Stimulated activated naive CD8-positive, alpha-beta T cell treated with anti-CD3 and anti-CD28 coated beads, Interleukin-15, Interleukin-2, amounts not matched to agents 100 ng/mL and 50 ng/mL, for 24 hours (primary cell): ENCODE results near the gene MAGEA9B.
"Not testable (repeated sequence)": the region's sequence is repeated elsewhere in the genome, so short reads cannot be mapped to it uniquely, and the experiment has no call there.

Experiments
- H3K27ac Mint-ChIP-seq: one replicate; pipeline ENCODE4 v1.8.0; 2021; ENCODE audit warnings: mild to moderate bottlenecking, mixed read lengths
- H3K27me3 Mint-ChIP-seq: one replicate; pipeline ENCODE4 v1.8.0; 2021; ENCODE audit warnings: mixed read lengths
- H3K36me3 Mint-ChIP-seq: one replicate; pipeline ENCODE4 v1.8.0; 2021; ENCODE audit warnings: low read depth, mixed read lengths
- H3K4me1 Mint-ChIP-seq: one replicate; pipeline ENCODE4 v1.8.0; 2021; ENCODE audit warnings: low read depth, mixed read lengths
- H3K4me3 Mint-ChIP-seq: one replicate; pipeline ENCODE4 v1.8.0; 2021; ENCODE audit warnings: mild to moderate bottlenecking, mixed read lengths
- H3K9me3 Mint-ChIP-seq: one replicate; pipeline ENCODE4 v1.8.0; 2021; ENCODE audit warnings: mixed read lengths

The MAGEA9B gene

DNA sequence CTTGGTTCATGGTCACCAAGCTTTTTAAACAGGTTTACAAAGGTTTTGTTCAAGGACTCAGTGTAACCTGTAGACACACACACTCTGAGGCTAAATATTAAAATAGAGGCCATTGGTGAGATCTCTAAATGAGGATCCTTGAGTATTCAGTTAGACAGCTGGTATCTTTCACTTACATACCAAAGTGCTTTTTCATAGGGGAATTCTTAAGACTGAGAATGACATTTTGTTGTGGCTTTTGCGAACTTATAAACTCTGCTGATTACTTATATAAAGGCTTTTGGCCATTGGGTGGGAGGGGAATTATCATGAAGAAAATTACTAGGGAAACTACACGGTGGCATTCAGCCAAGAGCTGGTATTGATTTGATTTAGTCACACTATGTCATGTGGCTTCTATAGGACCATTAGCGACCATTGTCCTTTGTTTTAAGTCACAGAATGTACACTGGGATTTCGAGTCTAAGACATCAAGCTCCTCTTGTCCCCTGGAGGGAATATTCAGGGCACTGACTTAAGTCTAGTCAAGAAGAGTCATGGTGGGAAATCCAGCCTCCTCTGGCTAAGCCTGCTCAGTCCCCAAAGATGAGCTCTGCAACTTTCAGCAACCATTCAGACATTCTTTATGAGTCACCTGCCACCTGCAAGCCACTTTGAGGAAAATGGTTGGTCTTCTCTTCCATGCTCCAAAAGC lies 35.9 kb downstream of the MAGEA9B start:
- not testable (repeated sequence) for H3K9me3 Mint-ChIP-seq, H3K4me1 Mint-ChIP-seq, H3K27ac Mint-ChIP-seq, H3K4me3 Mint-ChIP-seq, H3K27me3 Mint-ChIP-seq, H3K36me3 Mint-ChIP-seq

DNA sequence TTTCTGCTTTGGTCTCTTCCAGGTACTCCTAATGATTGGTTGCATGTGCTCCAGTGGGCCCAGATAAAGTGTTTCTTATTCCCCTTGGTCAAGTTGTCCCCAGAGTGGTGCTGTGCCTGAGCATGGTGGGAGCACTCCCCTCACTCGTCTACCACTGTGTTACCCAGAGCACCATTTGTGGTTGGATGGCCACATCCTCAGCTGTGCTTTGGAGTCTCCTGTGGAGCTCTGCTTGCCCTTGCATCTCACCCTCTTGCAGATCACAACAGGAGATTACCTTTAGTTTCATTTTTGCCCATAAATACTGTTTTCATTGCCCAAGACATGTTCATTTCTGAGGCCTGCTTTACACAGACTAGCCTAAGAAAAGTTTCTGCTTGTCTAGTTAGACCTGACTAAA lies 36.8 kb downstream of the MAGEA9B start:
- H3K27ac Mint-ChIP-seq, H3K4me1 Mint-ChIP-seq, H3K9me3 Mint-ChIP-seq, H3K4me3 Mint-ChIP-seq, H3K27me3 Mint-ChIP-seq, H3K36me3 Mint-ChIP-seq: not testable (repeated sequence)

DNA sequence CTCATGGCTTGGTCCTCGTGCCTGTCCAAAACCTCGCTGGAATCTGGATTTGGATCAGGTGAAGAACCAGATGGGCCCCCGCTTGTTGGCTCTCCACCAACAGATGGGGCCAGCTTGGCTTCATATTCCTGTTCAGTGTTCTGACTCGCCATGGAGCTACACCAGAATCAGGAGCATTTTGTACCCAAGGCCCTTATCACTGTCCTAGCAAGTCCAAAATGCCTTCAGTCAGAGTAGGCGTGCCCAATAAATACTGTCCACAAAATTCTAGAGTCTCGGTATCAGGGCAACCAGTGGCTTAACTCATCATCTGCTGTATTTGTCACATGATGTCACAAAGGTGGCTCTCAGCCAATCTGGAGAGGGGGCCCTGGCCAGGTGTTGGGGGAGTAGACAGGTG lies 37.6 kb downstream of the MAGEA9B start, which contains the start of gene HSFX3:
Gene HSFX3, minus strand, starts transcription at position 224 of the 400 bp plus-strand sequence. Its CDS starts 72 bp downstream, at position 152.
- H3K4me3 Mint-ChIP-seq, result not testable (repeated sequence)

DNA sequence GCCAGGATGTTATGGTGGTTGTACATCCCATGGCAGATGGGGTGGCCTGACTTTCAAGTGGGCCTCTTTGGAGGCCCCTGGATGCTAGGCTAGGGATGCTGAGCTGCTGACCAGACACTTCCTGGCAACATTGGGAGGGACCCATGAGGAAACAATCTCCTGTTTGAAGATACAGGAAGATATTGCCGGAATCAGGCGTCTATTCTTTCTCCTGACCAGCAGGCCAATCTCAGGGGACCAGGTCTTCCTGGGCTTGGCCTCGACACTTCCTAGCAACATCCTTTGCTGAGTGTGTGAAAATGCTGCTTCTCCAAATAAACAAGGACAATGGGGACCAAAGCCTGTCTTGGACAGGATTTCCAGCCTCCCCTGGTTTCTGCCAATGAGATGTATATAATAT lies 39.5 kb downstream of the MAGEA9B start:
- H3K36me3 Mint-ChIP-seq, H3K27me3 Mint-ChIP-seq, H3K27ac Mint-ChIP-seq, H3K4me1 Mint-ChIP-seq, H3K4me3 Mint-ChIP-seq, H3K9me3 Mint-ChIP-seq: not testable (repeated sequence)

More for the DNA sequence above, 37.6 kb downstream of the MAGEA9B start, which contains the start of gene HSFX3:
- H3K27me3 Mint-ChIP-seq, H3K27ac Mint-ChIP-seq, H3K4me1 Mint-ChIP-seq, H3K36me3 Mint-ChIP-seq, H3K9me3 Mint-ChIP-seq: not testable (repeated sequence)

DNA sequence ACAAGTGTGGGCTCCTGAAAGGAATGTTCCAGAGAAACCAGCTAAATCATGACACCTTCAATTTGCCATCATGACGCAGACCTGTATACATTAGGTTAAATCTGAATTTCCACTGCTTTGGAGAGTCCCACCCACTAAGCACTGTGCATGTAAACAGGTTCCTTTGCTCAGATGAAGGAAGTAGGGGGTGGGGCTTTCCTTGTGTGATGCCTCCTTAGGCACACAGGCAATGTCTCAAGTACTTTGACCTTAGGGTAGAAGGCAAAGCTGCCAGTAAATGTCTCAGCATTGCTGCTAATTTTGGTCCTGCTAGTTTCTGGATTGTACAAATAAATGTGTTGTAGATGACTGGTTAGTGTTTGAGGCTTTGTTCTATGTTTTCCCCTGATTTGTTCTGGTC lies 40.3 kb downstream of the MAGEA9B start:
- H3K4me3 Mint-ChIP-seq, H3K9me3 Mint-ChIP-seq, H3K27me3 Mint-ChIP-seq, H3K27ac Mint-ChIP-seq, H3K4me1 Mint-ChIP-seq, H3K36me3 Mint-ChIP-seq: not testable (repeated sequence)

DNA sequence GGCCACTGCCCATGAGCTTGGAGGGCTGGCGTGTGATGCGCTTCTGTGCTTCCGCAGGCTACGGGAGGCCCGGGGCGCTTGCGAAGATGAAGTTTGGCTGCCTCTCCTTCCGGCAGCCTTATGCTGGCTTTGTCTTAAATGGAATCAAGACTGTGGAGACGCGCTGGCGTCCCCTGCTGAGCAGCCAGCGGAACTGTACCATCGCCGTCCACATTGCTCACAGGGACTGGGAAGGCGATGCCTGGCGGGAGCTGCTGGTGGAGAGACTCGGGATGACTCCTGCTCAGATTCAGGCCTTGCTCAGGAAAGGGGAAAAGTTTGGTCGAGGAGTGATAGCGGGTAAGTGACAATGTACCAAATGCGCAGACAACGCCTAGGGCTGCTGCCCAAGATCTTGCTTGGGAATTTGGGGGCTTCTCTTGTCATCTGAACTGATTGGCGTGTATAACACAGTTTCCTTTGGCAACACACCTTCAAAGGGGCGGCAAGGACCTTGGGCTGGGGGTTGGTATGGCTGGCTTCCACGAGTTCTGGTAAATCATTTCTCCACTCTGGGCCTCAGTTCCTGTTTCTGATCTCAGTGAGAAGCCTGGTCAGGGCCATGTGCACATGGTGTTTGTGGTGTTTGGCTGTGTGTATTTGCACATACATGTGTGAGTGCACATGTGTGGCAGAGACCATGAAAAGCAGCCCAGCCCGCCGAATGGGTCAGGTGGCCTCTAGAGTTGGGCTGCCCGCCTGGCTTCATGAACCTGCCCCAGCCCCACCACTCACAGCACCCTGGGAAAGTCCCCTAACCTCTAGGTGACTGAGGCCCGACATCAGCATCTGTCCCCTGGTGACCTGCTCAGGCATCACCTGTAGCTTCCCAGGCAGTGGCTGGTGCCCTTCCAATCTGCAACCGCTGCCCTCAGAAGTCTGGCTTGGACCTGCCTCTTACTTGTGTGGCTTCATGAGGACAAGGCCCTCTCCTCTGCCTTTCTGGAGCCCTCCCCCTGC lies 41.4 kb downstream of the MAGEA9B start:
- not testable (repeated sequence) for H3K9me3 Mint-ChIP-seq, H3K4me3 Mint-ChIP-seq, H3K36me3 Mint-ChIP-seq, H3K4me1 Mint-ChIP-seq, H3K27ac Mint-ChIP-seq, H3K27me3 Mint-ChIP-seq

DNA sequence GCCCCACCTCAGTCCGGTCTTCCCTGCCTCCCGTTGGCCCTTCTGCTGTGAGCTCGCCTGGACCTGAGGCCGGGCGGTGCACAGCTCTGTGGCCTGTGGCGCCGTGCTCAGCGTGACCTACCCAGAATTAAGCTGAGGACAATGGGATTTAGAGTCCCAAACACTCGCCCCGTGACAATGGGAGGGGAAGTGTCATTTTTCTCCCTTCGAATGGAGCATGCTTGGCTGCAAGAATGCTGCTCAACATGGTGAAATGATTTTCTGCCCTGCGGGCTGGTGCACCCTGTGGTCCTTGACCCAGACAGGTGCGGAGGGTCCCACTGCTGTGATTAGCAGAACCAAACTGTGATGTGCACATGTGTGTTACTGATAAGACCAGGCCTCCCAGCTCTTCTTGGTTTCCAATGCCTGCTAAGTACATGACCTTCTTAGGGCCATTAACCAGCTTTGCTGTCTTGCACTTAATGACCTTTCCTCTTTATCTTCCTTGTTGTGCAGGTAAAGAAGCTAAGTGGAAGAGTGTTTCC lies 45.7 kb downstream of the MAGEA9B start:
- H3K27me3 Mint-ChIP-seq, result no peaks in the 10 kb centered on the region
- peak overlapping the region; percentile 83 for H3K4me3 Mint-ChIP-seq
- peaks cover 3% of the 10 kb centered on the region for H3K4me1 Mint-ChIP-seq
- no peaks in the 10 kb centered on the region for H3K9me3 Mint-ChIP-seq
- peak overlapping the region; percentile 98 for H3K27ac Mint-ChIP-seq
- H3K36me3 Mint-ChIP-seq, result no peaks in the 10 kb centered on the region

DNA sequence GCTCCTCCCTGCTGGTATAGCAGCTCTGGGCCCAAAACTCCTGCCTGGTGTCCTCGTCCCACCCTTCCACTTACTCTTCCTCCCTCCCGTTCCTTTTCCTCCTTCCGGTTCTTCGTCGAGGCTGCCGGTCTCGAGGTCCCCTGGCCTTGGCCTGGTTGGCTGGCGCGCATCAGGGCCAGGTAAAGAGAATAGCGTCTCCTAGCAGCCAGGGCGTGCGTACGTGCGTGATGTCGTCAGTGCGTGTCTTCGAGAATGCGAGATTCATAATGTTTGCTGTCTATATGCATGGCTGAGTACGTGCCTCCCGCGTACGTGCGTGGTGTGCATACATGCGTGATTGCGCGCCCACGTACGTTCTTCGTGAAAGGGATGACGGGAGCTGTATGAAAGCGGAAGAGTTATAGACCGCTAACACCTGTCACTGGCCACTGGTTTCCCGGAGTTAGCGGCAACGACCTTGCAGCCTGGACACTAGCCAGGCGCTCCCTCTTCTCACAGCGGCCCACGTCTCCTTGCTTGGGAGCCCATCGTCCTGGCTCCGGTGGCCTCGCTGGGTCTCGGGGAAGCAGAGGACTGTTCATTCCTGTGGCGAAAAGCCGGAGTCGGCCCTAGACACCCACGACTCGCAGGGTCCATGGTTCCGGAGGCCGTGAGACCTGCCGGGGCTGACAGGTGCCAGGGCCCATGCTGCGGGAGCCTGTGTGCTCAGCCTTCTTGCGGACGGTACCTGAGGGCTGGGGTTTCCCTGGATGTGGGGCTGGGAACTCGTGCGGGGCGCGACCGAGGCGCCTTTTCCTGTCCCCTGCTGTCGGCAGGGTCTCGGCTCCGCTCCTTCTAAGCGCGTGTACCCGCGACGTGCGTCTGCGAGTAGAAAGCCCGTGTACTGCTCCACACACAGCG lies 46.4 kb downstream of the MAGEA9B start, which contains the start of gene EOLA1:
Gene EOLA1, plus strand, starts transcription at position 392 of the 900 bp plus-strand sequence. CDS start 4,619 bp downstream, outside the sequence.
- Mint-ChIP-seq H3K36me3 (no peaks in the 10 kb centered on the region), H3K9me3 (no peaks in the 10 kb centered on the region), H3K4me1 (peaks cover 3% of the 10 kb centered on the region), H3K27me3 (no peaks in the 10 kb centered on the region), H3K4me3 (peak within 1 kb of the TSS; percentile 83), H3K27ac (peak within 1 kb of the TSS; percentile 98)

DNA sequence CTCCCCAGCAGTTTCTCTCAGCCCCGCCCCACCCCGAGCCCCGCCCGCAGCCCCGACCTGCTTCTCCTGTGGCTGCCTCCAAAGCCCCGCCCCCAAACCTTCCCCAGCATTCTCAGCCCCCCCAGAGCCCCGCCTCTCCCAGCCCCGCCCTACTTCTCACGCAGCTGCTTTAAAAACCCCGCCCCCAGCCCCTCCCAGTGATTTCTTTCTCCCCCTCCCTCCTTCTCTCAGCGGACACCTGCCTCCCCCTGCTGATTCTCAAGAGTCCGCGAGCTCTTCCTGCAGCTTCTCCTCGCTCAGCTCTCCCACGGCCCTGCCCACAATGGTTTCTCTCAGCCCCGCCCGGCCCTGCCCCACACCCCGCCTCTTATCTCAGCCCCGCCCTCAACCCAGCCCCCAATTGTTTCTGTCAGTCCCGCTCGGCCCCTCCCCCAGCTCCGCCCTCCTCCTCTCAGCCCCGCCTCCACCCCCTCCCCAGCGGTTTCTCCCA lies 47.1 kb downstream of the MAGEA9B start:
- H3K9me3 Mint-ChIP-seq, result no peaks in the 10 kb centered on the region
- peaks cover 3% of the 10 kb centered on the region for H3K4me1 Mint-ChIP-seq
- peak overlapping the region; percentile 83 for H3K4me3 Mint-ChIP-seq
- H3K27me3 Mint-ChIP-seq, result no peaks in the 10 kb centered on the region
- no peaks in the 10 kb centered on the region for H3K36me3 Mint-ChIP-seq
- H3K27ac Mint-ChIP-seq, result peak overlapping the region; percentile 98

DNA sequence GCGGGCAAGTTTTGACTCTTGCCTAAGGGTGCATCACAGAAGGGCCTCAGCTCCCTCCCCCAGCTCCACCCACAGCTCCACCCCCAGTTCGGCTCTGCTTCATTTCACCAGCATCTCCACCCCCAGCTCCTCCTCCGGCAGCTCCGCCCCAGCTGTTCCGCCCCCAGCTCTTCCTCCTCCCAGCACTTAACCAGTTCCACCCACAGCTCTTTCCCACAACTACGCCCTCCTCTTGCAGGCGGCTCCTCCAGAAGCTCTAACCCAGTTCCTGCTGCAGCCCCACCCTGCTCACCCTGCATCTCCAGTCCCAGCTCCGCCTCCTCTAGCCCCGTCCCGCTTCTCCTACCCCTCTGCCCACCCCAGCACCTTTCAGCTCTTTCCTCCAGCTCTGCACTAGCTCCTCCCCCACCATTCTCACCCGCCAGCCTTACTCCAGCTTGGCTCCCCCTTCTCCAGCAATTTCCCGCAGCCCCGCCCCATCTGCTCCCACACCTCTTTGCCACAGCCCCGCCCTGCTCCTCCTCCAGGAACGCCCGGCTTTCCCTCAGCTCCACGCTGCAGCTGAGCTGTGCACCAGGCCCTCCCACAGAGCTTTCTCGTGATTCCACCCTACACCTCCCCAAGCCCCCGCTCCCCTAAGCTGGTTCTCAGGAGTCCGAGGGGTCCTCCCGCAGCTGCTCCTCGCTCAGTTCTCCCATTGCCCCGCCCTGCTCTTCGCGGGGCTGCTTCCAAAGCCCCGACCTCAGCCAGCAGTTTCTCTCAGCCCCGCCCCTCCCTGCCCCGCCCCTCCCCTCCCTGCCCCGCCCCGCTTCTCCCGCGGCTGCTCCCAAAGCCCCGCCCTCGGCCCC lies 47.8 kb downstream of the MAGEA9B start:
- peak overlapping the region; percentile 92 for H3K27ac Mint-ChIP-seq
- no peaks in the 10 kb centered on the region for H3K27me3 Mint-ChIP-seq
- peaks cover 3% of the 10 kb centered on the region for H3K4me1 Mint-ChIP-seq
- no peaks in the 10 kb centered on the region for H3K36me3 Mint-ChIP-seq
- H3K4me3 Mint-ChIP-seq, result peak overlapping the region; percentile 79
- H3K9me3 Mint-ChIP-seq, result no peaks in the 10 kb centered on the region

DNA sequence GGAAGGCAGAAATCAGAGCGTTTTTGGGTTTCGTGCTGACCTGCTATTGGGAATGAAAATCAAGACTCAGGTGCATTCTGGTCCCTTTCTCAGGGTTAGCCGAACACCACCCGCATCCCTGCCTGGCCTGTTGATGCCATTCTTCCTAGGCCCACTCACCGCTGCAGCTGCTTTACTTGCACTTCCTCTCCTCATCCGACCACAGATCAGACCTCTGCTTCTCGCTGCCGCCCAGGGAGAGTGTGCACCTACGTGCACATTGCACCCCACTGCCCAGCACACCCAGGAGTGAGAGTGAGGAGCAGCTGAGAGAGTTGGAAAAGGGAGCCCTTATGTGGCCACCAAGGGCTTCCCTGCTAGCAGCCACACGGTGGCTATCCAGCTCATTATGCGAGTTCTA lies 49.8 kb downstream of the MAGEA9B start:
- H3K36me3 Mint-ChIP-seq, H3K9me3 Mint-ChIP-seq, H3K27me3 Mint-ChIP-seq, H3K4me1 Mint-ChIP-seq, H3K4me3 Mint-ChIP-seq, H3K27ac Mint-ChIP-seq: not testable (repeated sequence)

DNA sequence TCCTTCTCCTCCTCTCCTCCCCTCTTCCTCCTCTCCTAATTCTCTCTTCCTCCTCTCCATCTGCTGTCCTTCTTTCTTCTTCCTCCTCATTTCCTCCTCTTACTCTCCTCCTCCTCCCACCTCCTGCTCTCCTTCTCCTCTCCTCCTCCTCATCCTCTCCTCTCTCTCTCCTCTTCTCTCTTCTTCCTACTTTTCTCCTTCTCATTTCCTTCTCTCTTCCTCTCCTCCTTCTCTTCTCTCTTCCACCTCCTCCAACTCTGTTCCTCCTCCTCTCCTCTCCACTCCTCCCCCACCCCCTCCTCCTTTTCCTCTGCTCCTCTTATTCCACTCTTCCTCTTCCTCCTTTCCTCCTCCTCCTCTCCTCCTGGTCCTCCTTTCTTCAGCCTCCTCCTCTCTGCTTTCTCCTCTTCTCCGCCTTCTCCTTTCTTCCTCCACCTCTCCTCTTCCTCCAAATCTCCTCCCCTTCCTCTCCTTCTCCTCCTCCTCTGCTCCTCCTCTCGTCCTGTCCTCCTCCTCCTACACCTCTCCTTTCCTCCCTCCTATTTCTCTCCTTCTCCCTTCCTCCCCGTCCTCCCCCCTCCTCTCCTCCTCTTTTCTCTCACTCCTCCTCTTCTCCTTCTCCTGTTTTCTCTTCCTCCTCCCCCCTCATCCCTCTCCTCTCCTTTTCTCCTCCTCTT lies 52.2 kb downstream of the MAGEA9B start:
- not testable (repeated sequence) for H3K36me3 Mint-ChIP-seq, H3K4me3 Mint-ChIP-seq, H3K9me3 Mint-ChIP-seq, H3K27me3 Mint-ChIP-seq
- peaks cover 23% of the 10 kb centered on the region for H3K4me1 Mint-ChIP-seq
- peak overlapping the region; percentile 40 for H3K27ac Mint-ChIP-seq

DNA sequence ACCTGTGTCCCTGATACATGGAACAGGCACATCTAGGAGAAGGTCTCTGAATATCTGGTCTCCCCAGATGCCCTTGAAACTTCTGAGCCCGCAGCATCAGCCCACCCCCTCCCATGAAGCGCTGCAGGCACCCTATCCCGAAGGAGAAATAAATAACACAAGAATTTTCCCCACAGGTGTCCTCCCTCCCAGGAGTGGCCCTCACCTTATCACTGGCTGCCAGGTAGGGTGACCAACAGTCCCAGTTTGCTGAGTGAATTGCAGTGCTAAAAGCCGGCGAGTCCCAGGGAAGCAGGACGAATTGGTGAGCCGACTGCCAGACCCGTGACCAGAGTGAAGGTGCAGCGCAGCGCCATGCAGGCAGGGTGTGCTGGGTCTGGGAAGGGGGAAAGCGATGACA lies 53.3 kb downstream of the MAGEA9B start:
- not testable (repeated sequence) for H3K9me3 Mint-ChIP-seq, H3K27ac Mint-ChIP-seq

More for the DNA sequence above, 53.3 kb downstream of the MAGEA9B start:
- H3K27me3 Mint-ChIP-seq, H3K4me3 Mint-ChIP-seq, H3K36me3 Mint-ChIP-seq: not testable (repeated sequence)
- H3K4me1 Mint-ChIP-seq, result peaks cover 26% of the 10 kb centered on the region
